Measurements from ENCODE around the gene ARHGEF19. TPM values are rescaled to one million over a fixed set of nuclear protein-coding genes. Genes with fewer than 3 reads are reported as not detected.

ARHGEF19 gene
- total and polyA plus RNA-seq, 2 of the 4 experiments (the other 2 are of a cell fraction): 4.5 to 16.8 TPM

DNA sequence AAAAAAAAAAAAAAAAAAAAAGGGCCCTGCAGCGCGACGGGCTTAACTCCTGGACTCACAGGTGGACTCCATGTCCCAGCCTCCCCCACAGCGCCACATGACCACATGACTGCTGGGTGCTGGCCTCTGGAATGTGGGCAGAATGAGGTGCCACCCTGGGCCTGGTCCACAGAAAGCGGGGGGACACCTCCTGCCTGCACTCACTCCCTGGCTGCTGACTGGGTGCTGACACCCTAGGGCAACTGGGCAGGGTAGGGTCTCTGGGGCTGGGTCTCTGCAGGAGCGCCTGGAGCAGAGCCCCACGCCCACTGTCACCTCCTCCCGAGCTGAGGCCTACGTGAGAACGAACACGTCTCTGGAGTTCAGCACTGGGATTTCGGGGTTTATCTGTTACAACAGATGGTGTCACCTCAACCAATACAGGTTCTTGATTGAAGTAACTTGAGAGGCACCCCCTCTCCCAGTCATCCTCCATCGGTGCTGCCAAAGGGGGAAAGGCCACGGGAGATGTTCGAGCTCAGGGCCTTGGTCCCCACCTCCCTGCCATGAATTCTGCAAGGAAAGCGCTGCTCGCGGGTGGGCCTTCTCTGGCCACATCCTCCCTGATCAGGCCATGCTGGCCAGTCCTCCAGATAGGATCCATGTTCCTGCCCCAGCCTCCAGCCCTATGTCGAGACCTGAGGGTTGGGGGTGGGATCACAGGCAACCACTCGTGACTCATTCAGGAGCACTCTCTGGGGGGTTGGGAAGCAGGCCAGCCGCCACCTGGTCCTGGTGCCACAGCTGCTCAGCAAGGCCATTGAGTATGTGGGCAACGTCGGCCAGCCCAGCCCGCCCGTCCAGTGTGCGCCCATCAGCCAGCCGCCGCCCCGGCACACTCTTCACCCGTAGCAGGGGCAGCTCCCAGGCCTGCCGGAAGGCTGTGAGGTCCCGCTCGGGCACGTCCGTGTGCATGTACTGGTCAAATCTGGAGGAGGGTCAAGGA lies 19.2 kb upstream of the ARHGEF19 start (continued):
- TF ChIP-seq RFX5 (IDR thresholded peaks at IDR 0.05; ENCODE audit: low read depth, low read length) (no peak), NFE2L2 (IDR thresholded peaks at IDR 0.05; ENCODE audit: low read depth, low read length) (no peak)

DNA sequence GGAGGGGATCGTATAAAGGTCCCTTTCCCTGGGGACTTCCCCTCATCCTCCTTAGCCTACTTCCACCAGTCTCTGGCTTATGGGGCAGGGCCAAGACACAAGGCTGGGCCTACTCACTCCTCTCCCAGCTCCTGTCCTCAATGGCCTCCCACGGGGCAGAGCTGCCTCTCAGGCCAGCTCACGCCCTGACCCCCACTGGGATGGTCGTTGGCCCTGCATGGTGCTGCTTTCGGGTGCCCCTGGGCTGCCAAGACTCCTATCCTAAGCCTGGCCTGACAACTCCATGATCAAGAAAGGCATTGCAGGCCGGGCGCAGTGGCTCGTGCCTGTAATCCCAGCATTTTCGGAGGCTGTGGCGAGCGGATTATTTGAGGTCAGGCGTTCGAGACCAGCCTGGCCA lies 18.3 kb upstream of the ARHGEF19 start:
- H2AK5ac ChIP-seq (ENCODE audit: low read depth, low read length): no peak overlapping the region
- no peak overlapping the region for H3K14ac ChIP-seq (replicated peaks; ENCODE audit: low read depth, low read length)
- no peak overlapping the region for H4K8ac ChIP-seq (ENCODE audit: low read depth in 2 of 2, low read length in 2 of 2)
- no peaks in the 10 kb centered on the region for H3K9me1 ChIP-seq (ENCODE audit: insufficient read depth, low read length)
- H3K23ac ChIP-seq (ENCODE audit: low read depth, low read length): no peak overlapping the region
- H4K20me1 ChIP-seq (ENCODE audit: insufficient read depth, low read length): no peaks in the 10 kb centered on the region
- DNase-seq (no peak), ATAC-seq (ENCODE audit: low read depth) (no peak)
- no peak overlapping the region for H3K4ac ChIP-seq (ENCODE audit: low read depth, low read length)
- no peaks in the 10 kb centered on the region for H3K79me1 ChIP-seq (ENCODE audit: low read depth in 1 of 2, low read length in 2 of 2)
- H3K4me2 ChIP-seq (ENCODE audit: low read depth, low read length): no peak overlapping the region
- H2AFZ ChIP-seq (replicated peaks; ENCODE audit: low read length, poor library complexity): no peak overlapping the region
- H4K91ac ChIP-seq (ENCODE audit: insufficient read depth, low read depth, low read length): no peak overlapping the region
- intact Hi-C loops (cut with micrococcal nuclease): no loop called here
- no TSS peak for BruUV-seq (replicated peaks)
- in situ Hi-C loops (cut with MboI; ENCODE audit: low sequenced_read_pairs): no loop called here
- H3K4me3 ChIP-seq (ENCODE audit: insufficient read depth, low read depth, low read length): no peak overlapping the region
- TF ChIP-seq POLR2A (IDR thresholded peaks at IDR 0.05; ENCODE audit: low read depth, low read length) (no peak), MAFK (IDR thresholded peaks at IDR 0.05; ENCODE audit: low read depth, low read length) (no peak), RFX5 (IDR thresholded peaks at IDR 0.05; ENCODE audit: low read depth, low read length) (no peak)
- POLR2A ChIA-PET (ENCODE audit: unreplicated experiment): no interaction called here
- H4K5ac ChIP-seq (ENCODE audit: low read depth, low read length): no peak overlapping the region
- dilution Hi-C loops (cut with HindIII; ENCODE audit: low sequenced_read_pairs, unreplicated experiment): no loop called here
- H3K18ac ChIP-seq (ENCODE audit: low read depth, low read length): no peak overlapping the region
- no peaks in the 10 kb centered on the region for H3K36me3 ChIP-seq (ENCODE audit: control insufficient read depth, insufficient read depth, low read length)
- no peak overlapping the region for H3K9ac ChIP-seq (ENCODE audit: low read depth, low read length)
- no peak overlapping the region for H2AK9ac ChIP-seq (replicated peaks; ENCODE audit: low read depth, low read length, poor library complexity)
- 62% methylated on average over 2 of the region's 13 CpGs; no CpG with 5 or more reads in 1 of the 2 experiments for WGBS, 2 experiments (ENCODE audit: extremely low coverage in 2 of 2, insufficient read length in 1 of 2)
- no peak overlapping the region for H2BK120ac ChIP-seq (ENCODE audit: low read depth, low read length)
- no peaks in the 10 kb centered on the region; the same call in 1 of the 2 replicates for H3K4me1 ChIP-seq (ENCODE audit: control insufficient read depth, insufficient read depth, low read length)
- no peak overlapping the region for H2BK5ac ChIP-seq (ENCODE audit: low read depth, low read length, poor library complexity, severe bottlenecking)
- peaks cover 14% of the 10 kb centered on the region for H3K9me3 ChIP-seq (ENCODE audit: control insufficient read depth, insufficient read depth, low read length)
- no peak overlapping the region for H2BK15ac ChIP-seq (ENCODE audit: low read depth, low read length)
- no peak overlapping the region for H3K56ac ChIP-seq (ENCODE audit: extremely low read depth, insufficient read depth, low read length)
- no peak overlapping the region for H2BK20ac ChIP-seq (ENCODE audit: low read depth, low read length)
- no peak overlapping the region for H3K27ac ChIP-seq (ENCODE audit: insufficient read depth, low read length)
- H3K27me3 ChIP-seq (ENCODE audit: control insufficient read depth, insufficient read depth, low read length): peaks cover 29% of the 10 kb centered on the region
- CTCF ChIA-PET: no interaction called here
